SK-N-MC (cell line): ENCODE data around the gene SCRT2.
A peak's percentile ranks its signal among the peaks of the same experiment; 100 is the strongest.

ENCODE experiments used
- DNase-seq: peaks from one replicate; pipeline ENCODE4 v3.0.0-alpha.2; 2011; ENCODE audit warnings: low read depth, low spot score
- H3K27ac ChIP-seq: fragments of 200-600 bp; sonication (generic); 2 replicates; pipeline ENCODE4 v1.5.1; 2016; ENCODE audit warnings: mixed run types
- H3K36me3 ChIP-seq: fragments of 200-600 bp; sonication (generic); 2 replicates; pipeline ENCODE4 v1.6.1; 2017; ENCODE audit warnings: antibody characterized with exemption, low read length, mixed read lengths; ENCODE audit not compliant: insufficient read depth
- H3K4me3 ChIP-seq: fragments of 200-600 bp; sonication (generic); 2 replicates; pipeline ENCODE4 v1.5.1; 2016
- H3K9ac ChIP-seq: fragments of 200-600 bp; sonication (generic); 2 replicates; pipeline ENCODE4 v1.8.0; 2017; ENCODE audit warnings: mixed run types, mixed read lengths; ENCODE audit not compliant: insufficient read length
- H3K9me3 ChIP-seq: fragments of 200-600 bp; sonication (generic); 2 replicates; pipeline ENCODE4 v1.6.1; 2017; ENCODE audit warnings: low read depth, mild to moderate bottlenecking, antibody characterized with exemption, low read length, moderate library complexity, mixed read lengths
- EZH2 ChIP-seq: fragments of 200-600 bp; sonication (generic); IDR thresholded peaks from one replicate; pipeline ENCODE4 v1.6.1; 2017; ENCODE audit warnings: antibody characterized with exemption
- FOXP2 ChIP-seq: optimal IDR thresholded peaks from 2 replicates; pipeline ENCODE3; 2011; ENCODE audit warnings: mild to moderate bottlenecking, moderate library complexity; ENCODE audit not compliant: insufficient read depth; ENCODE audit errors: extremely low read length, control extremely low read depth
- POLR2AphosphoS5 ChIP-seq: IDR thresholded peaks from 2 replicates; pipeline ENCODE4 v1.6.1; 2012; ENCODE audit warnings: mild to moderate bottlenecking, low read depth, low read length, borderline replicate concordance

SCRT2 gene

GRCh38 chr20:611843-612185 lies 63.8 kb downstream of the SCRT2 start:
- no peaks in the 10 kb centered on the region for H3K9me3 ChIP-seq
- no peaks in the 10 kb centered on the region for H3K36me3 ChIP-seq
- H3K4me3 ChIP-seq, result 0 out of 2 replicates have a peak overlapping the region, but pooled peaks have one; percentile 14
- no peak overlapping the region for H3K27ac ChIP-seq
- DNase-seq, result no peak
- TF ChIP-seq POLR2AphosphoS5 (no peak), EZH2 (no peak), FOXP2 (no peak)
- no peak overlapping the region for H3K9ac ChIP-seq
